Measurements from ENCODE around the gene THBS2. TPM values are rescaled to one million over a fixed set of nuclear protein-coding genes. Genes with fewer than 3 reads are reported as not detected.

Gene THBS2
- total RNA-seq, 2 experiments from 2014 or later: not detected

DNA sequence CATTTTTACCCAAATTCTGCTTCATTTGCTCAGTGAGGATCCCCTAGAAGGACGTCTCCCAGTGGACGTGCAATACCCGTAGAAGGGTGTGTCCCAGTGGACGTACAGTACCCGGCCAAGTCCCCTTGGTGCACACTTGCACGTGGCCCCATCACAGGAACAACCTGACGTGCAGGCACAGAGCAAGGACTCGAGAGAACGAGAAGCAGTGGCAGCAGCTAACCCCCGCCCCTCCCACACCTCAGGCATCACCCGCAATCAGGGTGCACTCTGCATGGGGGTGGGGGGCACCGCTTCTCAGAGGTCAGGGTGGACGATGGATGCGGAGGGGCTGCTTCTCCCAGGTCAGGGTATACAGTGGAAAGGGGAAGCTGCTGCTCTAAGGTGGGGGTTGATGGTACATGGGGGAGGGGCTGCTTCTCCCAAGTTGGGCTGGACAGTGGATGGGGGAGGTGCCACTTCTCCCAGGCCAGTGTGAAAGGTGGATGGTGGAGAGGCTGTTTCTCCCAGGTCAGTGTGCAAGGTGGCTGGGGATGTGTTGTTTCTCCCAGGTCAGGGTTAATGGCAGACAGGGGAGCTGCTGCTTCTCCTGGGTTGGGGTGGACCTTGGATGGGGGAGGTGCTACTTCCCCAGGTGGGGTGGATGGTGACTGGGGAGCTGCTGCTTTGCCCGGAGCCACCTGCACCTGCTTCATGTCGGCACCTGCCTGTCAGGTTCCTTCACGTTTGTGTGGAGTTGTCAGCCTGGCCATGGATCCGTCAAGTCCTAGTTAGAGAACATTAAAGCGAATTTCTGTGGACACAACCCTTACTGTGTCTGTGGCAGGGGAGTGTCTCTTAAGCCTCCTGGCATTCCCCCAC, 1.0 kb upstream of the THBS2 start:
- ChIA-PET CTCF (no interaction called here), POLR2A (no interaction called here)
- no peak for DNase-seq
- intact Hi-C loops (cut with micrococcal nuclease): no loop called here
- no peak overlapping the region for H3K4me3 Mint-ChIP-seq
- no peaks in the 10 kb centered on the region for H3K36me3 Mint-ChIP-seq
- peaks cover 52% of the 10 kb centered on the region for H3K27me3 Mint-ChIP-seq
- peaks cover 21% of the 10 kb centered on the region for H3K4me1 Mint-ChIP-seq (ENCODE audit: low read depth)
- H3K9me3 Mint-ChIP-seq: no peaks in the 10 kb centered on the region
- H3K27ac Mint-ChIP-seq: no peak overlapping the region

DNA sequence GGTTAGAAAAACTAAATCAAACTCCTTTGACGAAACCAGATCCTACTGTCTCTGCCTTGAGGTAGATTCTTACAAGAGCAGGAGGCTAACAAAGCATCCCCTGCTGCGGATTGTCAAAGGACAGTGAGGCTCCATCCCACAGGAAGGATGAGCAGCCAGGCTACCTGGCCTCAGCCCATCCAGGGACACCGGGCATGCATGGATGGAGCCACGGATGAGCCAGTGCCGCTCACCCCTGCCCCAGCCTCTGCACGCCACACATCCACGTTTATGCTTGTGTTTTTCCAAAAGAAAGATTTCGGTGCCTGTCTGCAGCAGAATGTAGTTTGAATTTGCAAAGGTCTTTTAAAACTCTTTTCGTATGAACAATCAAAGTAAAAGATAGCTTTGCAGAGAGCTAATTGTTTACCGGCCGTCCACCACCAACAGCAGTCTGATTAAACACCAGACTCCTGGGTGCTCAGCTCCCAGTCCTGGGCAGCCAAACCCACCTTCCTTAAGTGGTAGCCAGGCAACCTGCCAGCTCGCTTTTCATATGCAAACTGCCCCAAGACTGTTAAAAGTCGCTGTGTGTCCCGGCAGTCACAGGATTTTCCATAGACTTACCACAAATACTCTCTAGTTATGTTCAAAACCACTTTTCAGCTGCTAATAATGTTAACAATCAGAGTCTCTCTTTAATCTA, 999 bp downstream of the THBS2 start:
- Mint-ChIP-seq H3K27ac (no peak overlapping the region), H3K36me3 (no peaks in the 10 kb centered on the region), H3K9me3 (no peaks in the 10 kb centered on the region), H3K4me1 (ENCODE audit: low read depth) (peaks cover 21% of the 10 kb centered on the region), H3K27me3 (peaks cover 52% of the 10 kb centered on the region), H3K4me3 (no peak overlapping the region)
- POLR2A ChIA-PET: no interaction called here
- CTCF ChIA-PET: no interaction called here
- no peak for DNase-seq
- intact Hi-C loops (cut with micrococcal nuclease): no loop called here

DNA sequence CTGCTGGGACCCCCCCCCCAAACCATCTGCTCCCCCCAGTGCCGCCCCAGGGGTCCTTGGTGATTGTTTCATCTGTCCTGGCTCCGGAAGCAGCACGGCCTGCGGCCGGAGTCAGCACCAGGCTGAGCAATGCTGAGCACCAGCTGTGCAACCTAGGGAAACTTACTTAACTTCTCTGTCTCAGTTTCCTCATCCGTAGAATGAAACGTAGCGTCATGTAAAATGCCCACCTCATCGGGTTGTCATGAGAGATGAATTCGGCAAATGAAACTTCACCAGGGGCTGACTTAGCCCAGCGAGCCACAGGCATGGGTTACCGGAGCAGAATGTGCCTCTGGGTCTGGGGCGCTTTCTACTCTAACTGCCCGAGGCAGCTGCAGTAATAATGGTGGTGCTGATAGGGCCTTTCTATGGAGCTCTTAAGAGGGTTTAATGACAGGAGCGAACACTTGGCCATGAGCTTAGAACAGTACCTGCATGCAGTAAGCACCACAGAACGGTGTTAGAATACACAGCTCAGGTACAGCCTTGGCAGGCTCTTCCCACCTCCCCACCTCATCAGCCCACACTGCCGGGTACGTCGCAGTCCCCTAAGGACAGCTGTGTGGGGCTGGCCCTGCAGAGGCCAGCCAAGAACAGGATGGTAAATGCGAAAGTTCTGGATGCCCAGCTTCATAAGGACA, 1.7 kb downstream of the THBS2 start:
- CTCF ChIA-PET: no interaction called here
- no peak for DNase-seq
- intact Hi-C loops (cut with micrococcal nuclease): no loop called here
- H3K9me3 Mint-ChIP-seq: peaks cover 2% of the 10 kb centered on the region
- POLR2A ChIA-PET: no interaction called here
- no peaks in the 10 kb centered on the region for H3K36me3 Mint-ChIP-seq
- peaks cover 21% of the 10 kb centered on the region for H3K4me1 Mint-ChIP-seq (ENCODE audit: low read depth)
- no peak overlapping the region for H3K27ac Mint-ChIP-seq
- H3K27me3 Mint-ChIP-seq: peaks cover 52% of the 10 kb centered on the region
- no peak overlapping the region for H3K4me3 Mint-ChIP-seq

DNA sequence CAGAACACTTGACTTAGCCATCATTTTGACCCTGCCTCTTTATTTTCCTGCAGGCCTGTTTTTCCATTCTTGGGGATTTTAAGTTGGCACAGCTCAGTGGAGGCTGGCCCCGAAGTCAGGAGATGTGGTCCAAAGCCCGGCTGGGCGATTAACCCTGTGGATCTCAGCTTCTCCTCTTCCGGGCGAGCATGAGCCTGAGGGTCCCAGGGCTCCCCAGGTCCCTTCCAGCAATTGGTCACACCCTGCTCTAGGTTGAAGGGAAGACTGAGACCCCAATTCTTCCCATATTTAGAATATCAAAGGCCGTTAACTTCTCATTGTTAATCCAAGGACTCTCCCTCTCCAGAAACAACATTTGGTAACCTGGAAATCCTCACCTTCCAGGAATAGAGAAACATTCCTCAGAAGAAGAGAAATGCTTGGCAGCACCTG, 2.3 kb downstream of the THBS2 start:
- no peak for DNase-seq
- peaks cover 21% of the 10 kb centered on the region for H3K4me1 Mint-ChIP-seq (ENCODE audit: low read depth)
- POLR2A ChIA-PET: no interaction called here
- H3K36me3 Mint-ChIP-seq: no peaks in the 10 kb centered on the region
- CTCF ChIA-PET: no interaction called here
- no peak overlapping the region for H3K4me3 Mint-ChIP-seq
- intact Hi-C loops (cut with micrococcal nuclease): no loop called here
- H3K27ac Mint-ChIP-seq: no peak overlapping the region
- peaks cover 2% of the 10 kb centered on the region for H3K9me3 Mint-ChIP-seq
- peaks cover 49% of the 10 kb centered on the region for H3K27me3 Mint-ChIP-seq

DNA sequence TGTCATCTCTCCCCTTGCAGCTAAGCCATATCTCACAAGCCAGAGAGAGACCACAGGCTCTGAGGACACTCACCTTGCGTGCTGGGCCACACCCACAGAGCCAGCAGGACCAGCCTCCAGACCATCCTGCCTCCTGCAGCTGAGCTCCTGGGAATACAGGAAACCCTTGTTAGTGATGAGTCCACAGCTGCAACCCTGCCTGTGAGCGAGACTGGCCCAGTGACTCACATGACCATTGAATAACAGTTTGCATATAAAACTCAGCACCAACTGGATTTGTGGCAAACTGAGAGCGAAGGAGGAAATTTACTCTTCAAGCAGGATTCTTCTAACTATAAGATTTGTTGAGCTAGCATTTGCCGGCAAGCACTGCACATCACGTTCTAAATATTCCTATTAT, 3.0 kb downstream of the THBS2 start:
- Mint-ChIP-seq H3K4me1 (ENCODE audit: low read depth) (peaks cover 21% of the 10 kb centered on the region), H3K4me3 (no peak overlapping the region), H3K27ac (no peak overlapping the region), H3K36me3 (no peaks in the 10 kb centered on the region), H3K27me3 (peaks cover 41% of the 10 kb centered on the region), H3K9me3 (peaks cover 2% of the 10 kb centered on the region)
- intact Hi-C loops (cut with micrococcal nuclease): no loop called here
- ChIA-PET POLR2A (no interaction called here), CTCF (no interaction called here)
- DNase-seq: no peak

DNA sequence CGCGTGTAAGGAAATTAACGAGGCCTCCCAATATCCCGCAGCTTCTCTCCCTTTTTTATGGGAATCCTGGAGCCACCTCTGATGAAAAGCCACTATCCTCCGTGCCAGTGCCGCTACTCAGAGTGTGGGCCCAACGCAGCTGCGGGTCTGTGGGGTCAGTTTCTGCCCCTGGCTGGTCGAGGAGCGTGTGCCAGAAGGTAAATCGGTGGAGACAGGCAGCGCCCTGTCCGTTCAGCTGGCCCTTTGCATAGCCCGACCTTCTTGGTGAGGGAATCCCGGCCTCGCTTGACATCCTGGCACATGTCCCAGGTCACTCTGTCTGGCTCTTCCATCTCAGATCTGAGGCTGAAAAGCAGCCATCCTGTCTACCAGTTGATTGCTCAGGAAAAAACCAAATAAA, 4.6 kb downstream of the THBS2 start:
- CTCF ChIA-PET: no interaction called here
- no peaks in the 10 kb centered on the region for H3K36me3 Mint-ChIP-seq
- DNase-seq: no peak
- no peak overlapping the region for H3K4me3 Mint-ChIP-seq
- POLR2A ChIA-PET: no interaction called here
- peaks cover 19% of the 10 kb centered on the region for H3K4me1 Mint-ChIP-seq (ENCODE audit: low read depth)
- no peak overlapping the region for H3K27ac Mint-ChIP-seq
- peaks cover 2% of the 10 kb centered on the region for H3K9me3 Mint-ChIP-seq
- intact Hi-C loops (cut with micrococcal nuclease): no loop called here
- H3K27me3 Mint-ChIP-seq: peaks cover 31% of the 10 kb centered on the region

DNA sequence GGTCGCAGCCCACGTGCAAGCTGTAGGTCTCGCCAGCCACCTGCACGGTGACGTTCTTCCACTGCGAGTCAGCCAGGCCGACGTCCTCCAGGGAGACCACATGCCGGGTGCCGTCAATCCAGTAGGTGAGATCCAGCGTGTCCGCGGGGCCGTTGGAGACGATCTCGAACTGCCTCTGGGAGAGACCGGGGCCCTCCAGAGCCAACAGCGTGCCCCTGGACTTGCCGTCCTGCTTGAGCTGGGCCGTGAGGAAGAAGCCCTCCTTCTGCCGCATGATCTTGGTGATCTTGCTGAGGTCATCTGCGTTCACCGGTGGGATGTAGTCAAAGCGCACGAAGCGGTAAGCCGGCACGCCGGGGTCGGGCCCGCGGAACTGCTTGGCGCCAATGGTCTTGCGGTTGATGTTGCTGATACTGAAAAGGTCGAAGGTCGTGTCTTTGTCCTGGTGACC, 5.1 kb downstream of the THBS2 start:
- intact Hi-C loops (cut with micrococcal nuclease): no loop called here
- H3K36me3 Mint-ChIP-seq: no peaks in the 10 kb centered on the region
- no peak for DNase-seq
- H3K4me1 Mint-ChIP-seq (ENCODE audit: low read depth): peaks cover 14% of the 10 kb centered on the region
- peaks cover 2% of the 10 kb centered on the region for H3K9me3 Mint-ChIP-seq
- CTCF ChIA-PET: no interaction called here
- H3K27ac Mint-ChIP-seq: no peak overlapping the region
- H3K27me3 Mint-ChIP-seq: peaks cover 26% of the 10 kb centered on the region
- POLR2A ChIA-PET: no interaction called here
- H3K4me3 Mint-ChIP-seq: no peak overlapping the region

DNA sequence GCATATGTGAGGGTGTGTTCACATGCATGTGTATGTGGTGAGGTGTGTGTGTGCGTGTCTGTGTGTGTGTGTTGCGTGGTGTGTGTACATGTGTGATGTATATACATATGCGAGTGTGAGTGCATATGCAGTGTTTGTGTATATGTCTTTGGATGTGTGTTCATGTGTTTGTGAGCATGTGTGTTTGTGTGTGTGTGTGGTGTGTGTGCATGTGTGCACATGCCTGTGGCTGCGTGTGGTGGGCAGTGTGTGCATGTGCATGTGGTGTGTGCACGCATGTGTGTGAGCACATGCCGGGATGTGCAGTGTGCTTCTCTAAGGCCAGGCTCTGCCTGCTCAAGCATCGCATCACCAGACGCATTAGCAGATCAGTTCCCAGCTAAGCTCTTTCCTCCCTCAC, 5.7 kb downstream of the THBS2 start:
- no peaks in the 10 kb centered on the region for H3K36me3 Mint-ChIP-seq
- peaks cover 9% of the 10 kb centered on the region for H3K4me1 Mint-ChIP-seq (ENCODE audit: low read depth)
- H3K9me3 Mint-ChIP-seq: peaks cover 2% of the 10 kb centered on the region
- peaks cover 21% of the 10 kb centered on the region for H3K27me3 Mint-ChIP-seq
- H3K27ac Mint-ChIP-seq: no peak overlapping the region
- no peak overlapping the region for H3K4me3 Mint-ChIP-seq
- intact Hi-C loops (cut with micrococcal nuclease): no loop called here
- ChIA-PET CTCF (no interaction called here), POLR2A (no interaction called here)
- no peak for DNase-seq

DNA sequence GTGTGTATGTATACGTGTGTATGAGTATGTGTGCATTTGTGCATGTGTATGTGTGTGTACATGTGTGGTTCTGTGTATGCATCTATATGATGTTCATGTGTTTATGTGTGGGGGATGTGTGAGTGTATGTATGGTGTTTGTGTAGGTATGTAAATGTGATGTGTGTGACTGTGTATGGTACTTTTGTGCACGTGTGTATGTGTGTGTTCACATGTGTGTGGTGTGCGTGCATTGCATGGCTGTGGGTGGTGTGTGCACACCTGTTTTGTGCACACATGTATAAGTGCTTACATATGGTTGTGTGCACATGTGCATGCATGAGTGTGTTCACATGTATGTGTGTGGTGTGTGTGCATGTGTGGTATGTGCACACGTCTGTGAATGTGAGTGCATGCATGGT, 6.2 kb downstream of the THBS2 start:
- no peak for DNase-seq
- peaks cover 17% of the 10 kb centered on the region for H3K27me3 Mint-ChIP-seq
- CTCF ChIA-PET: no interaction called here
- peaks cover 2% of the 10 kb centered on the region for H3K9me3 Mint-ChIP-seq
- intact Hi-C loops (cut with micrococcal nuclease): no loop called here
- H3K36me3 Mint-ChIP-seq: no peaks in the 10 kb centered on the region
- no peak overlapping the region for H3K27ac Mint-ChIP-seq
- H3K4me1 Mint-ChIP-seq (ENCODE audit: low read depth): peaks cover 3% of the 10 kb centered on the region
- no peak overlapping the region for H3K4me3 Mint-ChIP-seq
- POLR2A ChIA-PET: no interaction called here

DNA sequence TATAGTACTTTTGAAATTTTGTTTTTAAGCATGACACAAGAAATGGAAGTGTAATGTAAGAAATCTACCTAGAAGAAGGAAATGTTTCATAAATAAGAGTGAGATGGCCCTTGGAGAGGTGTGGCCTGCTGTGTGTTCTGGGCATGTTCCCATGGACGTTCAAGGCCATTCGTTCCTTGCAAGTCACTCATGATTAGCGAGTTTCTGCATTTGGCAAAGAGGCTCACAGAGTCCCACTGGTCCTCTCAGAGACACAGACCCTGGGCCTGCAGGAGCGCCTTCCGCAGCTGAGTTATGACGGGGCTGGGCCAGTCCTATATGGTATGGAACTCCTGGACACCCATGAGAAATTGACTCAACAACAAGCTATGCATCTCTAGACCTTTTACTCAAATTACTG, 7.2 kb downstream of the THBS2 start:
- Mint-ChIP-seq H3K27me3 (peaks cover 8% of the 10 kb centered on the region), H3K9me3 (peaks cover 2% of the 10 kb centered on the region), H3K4me1 (ENCODE audit: low read depth) (no peaks in the 10 kb centered on the region), H3K27ac (no peak overlapping the region), H3K4me3 (no peak overlapping the region), H3K36me3 (no peaks in the 10 kb centered on the region)
- no peak for DNase-seq
- ChIA-PET POLR2A (no interaction called here), CTCF (no interaction called here)
- intact Hi-C loops (cut with micrococcal nuclease): no loop called here

DNA sequence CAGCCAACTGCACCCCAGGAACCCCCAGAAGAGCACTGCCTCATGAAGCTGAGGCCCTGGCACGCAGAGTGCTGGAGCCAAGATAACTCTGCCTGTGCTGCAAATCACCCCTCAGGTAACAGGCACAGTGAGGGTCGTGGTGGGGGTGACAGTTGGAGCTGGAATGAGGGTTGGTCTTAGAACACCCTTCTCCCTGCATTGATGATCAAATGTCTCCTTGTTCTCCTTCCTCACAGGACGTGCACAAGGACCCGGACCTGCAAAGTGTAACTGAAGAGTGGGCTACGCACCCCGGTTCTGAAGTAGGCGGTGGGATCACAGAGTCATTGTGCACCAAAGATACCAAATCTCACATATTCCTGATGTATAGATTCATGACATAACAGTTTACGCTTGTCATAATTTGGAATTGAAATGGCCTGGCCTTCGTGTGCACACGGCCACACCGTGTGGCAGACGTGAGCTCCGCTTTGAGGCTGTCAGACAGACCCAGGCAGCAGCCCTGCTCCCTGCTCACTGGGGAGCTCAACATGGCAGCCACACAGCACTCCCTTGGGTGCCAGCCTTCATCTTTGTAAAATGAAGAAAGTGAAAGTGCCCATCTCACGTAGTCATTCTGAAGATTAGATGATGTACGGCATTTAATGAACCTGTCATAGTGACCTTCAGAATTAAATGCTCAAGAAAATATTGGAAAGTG, 8.8 kb downstream of the THBS2 start:
- intact Hi-C loops (cut with micrococcal nuclease): no loop called here
- Mint-ChIP-seq H3K36me3 (no peaks in the 10 kb centered on the region), H3K9me3 (peaks cover 2% of the 10 kb centered on the region), H3K27ac (no peak overlapping the region), H3K4me3 (no peak overlapping the region), H3K4me1 (ENCODE audit: low read depth) (no peaks in the 10 kb centered on the region), H3K27me3 (peaks cover 3% of the 10 kb centered on the region)
- DNase-seq: no peak
- CTCF ChIA-PET: no interaction called here
- POLR2A ChIA-PET: no interaction called here

DNA sequence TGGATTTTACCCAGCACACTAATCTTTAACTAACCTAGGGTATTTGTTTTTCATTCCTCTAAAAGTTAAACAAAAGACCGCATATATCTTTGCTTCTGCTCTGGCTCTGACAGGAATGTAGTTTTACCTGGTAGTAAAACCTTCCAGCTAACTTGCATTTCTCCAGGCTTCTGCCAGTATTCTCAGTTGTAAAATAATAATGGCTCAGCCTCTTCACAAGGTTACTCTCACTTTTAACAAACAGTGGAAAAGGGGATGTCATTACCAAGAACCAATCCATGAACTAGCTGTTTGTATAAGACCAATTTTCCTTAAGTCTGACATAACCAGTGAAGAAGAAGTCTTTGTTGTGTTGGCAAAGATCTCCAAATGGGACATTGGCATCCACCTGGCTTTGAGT, 10.0 kb downstream of the THBS2 start:
- no peak overlapping the region for H3K27ac Mint-ChIP-seq
- CTCF ChIA-PET: no interaction called here
- no peak overlapping the region for H3K4me3 Mint-ChIP-seq
- intact Hi-C loops (cut with micrococcal nuclease): no loop called here
- H3K4me1 Mint-ChIP-seq (ENCODE audit: low read depth): no peaks in the 10 kb centered on the region
- no peak for DNase-seq
- H3K27me3 Mint-ChIP-seq: peaks cover 11% of the 10 kb centered on the region
- H3K36me3 Mint-ChIP-seq: no peaks in the 10 kb centered on the region
- peaks cover 2% of the 10 kb centered on the region for H3K9me3 Mint-ChIP-seq
- POLR2A ChIA-PET: no interaction called here

Measured in activated CD4-positive, alpha-beta memory T cell treated with anti-CD3 and anti-CD28 coated beads for 36 hours (primary cell).